Measurements from ENCODE around the gene TC2N.

Gene TC2N

GRCh38 chr14:91729756-91730155, 137.6 kb downstream of the TC2N start:
- TF ChIP-seq CTCF (IDR thresholded peaks at IDR 0.05; ENCODE audit: low read depth, low read length, missing control alignments), result no peak
- no peak for DNase-seq (ENCODE audit: low read depth)
- in situ Hi-C loops (cut with HindIII; ENCODE audit: low sequenced_read_pairs), result no loop called here
- H3K4me3 ChIP-seq (ENCODE audit: low read depth, low read length), result no peak overlapping the region

Measured in astrocyte of the cerebellum (primary cell).